NB4 (cell line): ENCODE results near the gene CTNNA2.
"Not testable (repeated sequence)": the region's sequence is repeated elsewhere in the genome, so short reads cannot be mapped to it uniquely, and the experiment has no call there.

Source experiments
- DNase-seq: peaks from one replicate; pipeline ENCODE4 v3.0.0; 2010; ENCODE audit warnings: low read depth
- H3K4me3 ChIP-seq: one replicate; pipeline ENCODE4 v1.5.1; 2011; ENCODE audit warnings: mild to moderate bottlenecking, low read depth, low read length, moderate library complexity
- CTCF ChIP-seq: IDR thresholded peaks from one replicate; pipeline ENCODE4 v1.5.1; 2012; ENCODE audit warnings: low read depth, low read length
- MYC ChIP-seq: IDR thresholded peaks from 2 replicates; pipeline ENCODE4 v1.6.1; 2011; ENCODE audit warnings: low read depth, low read length
- POLR2A ChIP-seq: IDR thresholded peaks from 2 replicates; pipeline ENCODE4 v1.6.1; 2011; ENCODE audit warnings: mild to moderate bottlenecking; ENCODE audit not compliant: insufficient read length; ENCODE audit errors: extremely low read depth
- TF ChIP-seq, protein P1 (sequence below): IDR thresholded peaks from 2 replicates; pipeline ENCODE4 v1.6.1; 2011; ENCODE audit warnings: low read depth, low read length

The CTNNA2 gene

DNA sequence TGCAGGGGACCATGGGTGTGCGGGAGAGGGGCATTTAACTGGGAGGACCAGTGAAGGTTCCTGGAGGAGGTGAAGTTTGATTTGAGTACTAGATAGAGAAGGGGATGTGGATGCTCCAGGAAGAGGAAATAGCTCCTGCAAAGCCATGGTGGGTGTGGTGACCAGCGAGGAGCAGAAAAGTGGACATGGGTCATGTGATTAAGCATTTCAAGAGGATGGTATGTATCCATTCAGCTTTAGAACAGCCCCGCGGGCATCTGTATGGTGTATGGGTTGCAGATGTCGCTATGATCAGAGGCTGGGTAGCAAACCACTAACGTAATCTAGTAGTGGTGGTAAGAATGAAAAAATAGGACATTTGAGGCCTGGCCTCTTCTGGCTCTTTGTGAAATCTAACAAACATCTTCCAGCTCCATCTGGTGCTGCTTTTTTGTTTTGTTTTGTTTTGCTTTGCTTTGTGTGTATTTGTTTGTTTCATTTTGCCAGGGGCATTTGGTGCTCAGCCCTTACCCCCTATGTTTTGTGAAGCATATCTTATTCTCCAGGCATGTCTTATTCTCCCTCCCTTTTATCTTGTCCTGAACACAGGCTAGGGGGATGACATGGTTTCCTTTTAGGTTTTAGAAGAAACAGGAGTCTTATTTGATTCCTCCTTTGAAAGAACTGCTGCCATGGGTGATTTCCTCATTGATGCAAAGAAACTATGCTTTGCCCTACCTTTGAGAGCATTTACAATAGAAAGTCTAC is 565.6 kb downstream of the CTNNA2 start:
- H3K4me3 ChIP-seq, result no peak overlapping the region
- DNase-seq, result no peak
- TF ChIP-seq MYC (no peak), POLR2A (no peak), CTCF (no peak)
- TF ChIP-seq, protein P1, sequence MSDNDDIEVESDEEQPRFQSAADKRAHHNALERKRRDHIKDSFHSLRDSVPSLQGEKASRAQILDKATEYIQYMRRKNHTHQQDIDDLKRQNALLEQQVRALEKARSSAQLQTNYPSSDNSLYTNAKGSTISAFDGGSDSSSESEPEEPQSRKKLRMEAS, result no peak

DNA sequence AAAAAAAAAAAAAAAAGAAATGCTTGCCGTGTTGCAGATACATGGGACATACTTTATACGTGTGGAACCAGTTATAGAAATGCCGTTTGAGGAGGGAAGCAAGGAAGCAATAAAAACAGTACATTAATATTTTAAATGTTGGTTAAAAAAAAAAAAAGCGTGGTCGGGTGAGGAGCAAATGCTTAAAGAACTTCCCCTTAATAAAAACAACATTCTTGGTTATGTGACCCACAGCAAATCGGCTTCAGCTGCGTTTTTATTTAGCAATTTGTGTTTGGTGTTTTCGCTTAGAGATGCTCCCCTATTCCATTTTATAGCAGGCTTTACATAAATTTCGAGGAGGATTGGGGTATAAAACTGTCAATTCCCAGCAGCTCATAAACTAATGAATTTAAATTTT is 568.1 kb downstream of the CTNNA2 start:
- TF ChIP-seq, protein P1, result no peak
- TF ChIP-seq MYC, result no peak
- TF ChIP-seq POLR2A, result no peak
- TF ChIP-seq CTCF, result no peak
- H3K4me3 ChIP-seq, result no peak overlapping the region
- no peak for DNase-seq

DNA sequence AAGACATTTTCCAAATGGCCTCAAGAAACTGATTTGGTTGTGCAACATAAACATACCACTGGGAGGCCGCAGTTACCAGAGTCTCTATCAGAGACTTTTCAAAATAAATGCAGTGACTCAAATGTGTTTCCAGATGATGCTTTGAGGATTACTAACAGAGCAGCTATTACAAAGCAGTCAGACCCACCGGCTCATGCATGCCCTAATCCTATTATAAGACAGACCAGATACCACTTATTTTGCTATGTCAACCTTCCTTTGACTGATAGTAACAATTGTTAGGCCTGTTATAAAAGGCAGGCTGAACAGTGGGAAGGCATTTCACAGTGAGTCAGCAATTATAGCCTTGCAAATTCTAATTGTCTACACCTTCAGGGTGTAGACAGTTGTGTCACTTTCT is 574.0 kb downstream of the CTNNA2 start:
- DNase-seq, result no peak
- TF ChIP-seq, protein P1, result no peak
- TF ChIP-seq MYC (no peak), CTCF (no peak), POLR2A (no peak)
- H3K4me3 ChIP-seq, result no peak overlapping the region

DNA sequence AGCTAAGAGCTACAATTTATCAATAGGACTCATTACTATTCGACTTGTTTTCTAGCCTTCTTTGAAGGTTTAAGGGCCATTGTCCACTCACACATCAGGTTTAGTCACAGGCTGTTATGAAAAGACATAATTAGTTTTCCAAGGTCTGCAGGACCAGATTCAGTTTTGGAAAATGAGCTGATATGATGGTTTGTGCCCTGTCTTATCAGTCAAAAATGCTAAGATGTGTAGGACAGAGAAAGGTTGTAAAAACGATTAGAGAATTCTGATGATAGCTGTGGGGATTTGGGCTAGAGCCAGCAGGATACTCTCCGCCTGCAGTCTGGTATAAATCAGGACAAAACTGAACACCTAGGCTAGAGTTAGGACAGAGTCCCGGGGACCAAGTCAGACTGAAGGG is 578.4 kb downstream of the CTNNA2 start:
- DNase-seq, result no peak
- TF ChIP-seq, protein P1, result no peak
- TF ChIP-seq MYC (no peak), POLR2A (no peak), CTCF (no peak)
- H3K4me3 ChIP-seq, result no peak overlapping the region

DNA sequence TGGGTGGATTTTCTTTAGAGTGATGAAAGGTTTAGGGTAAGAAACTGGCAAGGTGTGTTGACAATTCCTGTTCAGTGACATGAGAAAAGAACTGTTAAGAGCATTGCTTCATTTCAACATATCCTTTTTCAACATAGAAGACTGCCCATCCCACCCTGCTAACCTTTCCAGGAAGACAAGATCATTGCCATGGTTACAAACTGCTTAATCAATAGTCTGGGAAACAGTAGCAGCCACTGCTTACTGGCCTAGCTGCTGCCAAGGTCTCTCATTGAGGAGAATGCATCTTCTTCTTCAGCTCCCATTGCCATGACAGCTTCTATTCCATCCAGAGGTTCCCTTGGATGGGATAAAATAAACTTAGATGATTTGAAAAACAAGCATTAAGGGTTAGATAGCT is 579.6 kb downstream of the CTNNA2 start:
- no peak overlapping the region for H3K4me3 ChIP-seq
- DNase-seq, result no peak
- TF ChIP-seq CTCF (no peak), POLR2A (no peak), MYC (no peak)
- TF ChIP-seq, protein P1, result no peak

DNA sequence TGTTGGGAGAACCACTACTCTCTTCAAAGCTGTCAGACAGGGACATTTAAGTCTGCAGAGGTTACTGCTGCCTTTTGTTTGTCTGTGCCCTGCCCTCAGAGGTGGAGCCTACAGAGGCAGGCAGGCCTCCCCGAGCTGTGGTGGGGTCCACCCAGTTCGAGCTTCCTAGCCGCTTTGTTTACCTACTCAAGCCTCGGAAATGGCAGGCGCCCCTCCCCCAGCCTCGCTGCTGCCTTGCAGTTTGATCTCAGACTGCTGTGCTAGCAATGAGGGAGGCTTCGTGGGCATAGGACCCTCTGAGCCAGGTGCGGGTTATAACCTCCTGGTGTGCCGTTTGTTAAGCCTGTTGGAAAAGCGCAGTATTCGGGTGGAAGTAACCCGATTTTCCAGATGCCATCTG is 585.7 kb downstream of the CTNNA2 start:
- H3K4me3 ChIP-seq, DNase-seq: not testable (repeated sequence)
